Pulmonary artery endothelial cell (primary cell): ENCODE measurements around the gene MRPL21. TPM values are rescaled to one million over a fixed set of nuclear protein-coding genes. Genes with fewer than 3 reads are reported as not detected.
A peak's percentile ranks its signal among the peaks of the same experiment; 100 is the strongest.

ENCODE experiments used
- DNase-seq: peaks from one replicate; pipeline ENCODE4 v3.0.0-alpha.2; 2011; ENCODE audit warnings: low read depth, low spot score
- total RNA-seq: library from RNA; depleted of rRNA; stranded (reverse); fragments of >200 nt; gene quantifications from 2 replicates; pipeline ENCODE4 v1.2.3, GENCODE V29; 2014

MRPL21 gene
- total RNA-seq, result 58.6 and 88.8 TPM in 2 replicates

GRCh38 chr11:68903288-68904247, at the start of gene MRPL21, which contains the start of gene IGHMBP2:
Gene MRPL21 (minus strand): TSS chr11:68903832. CDS start chr11:68903810, 22 bp downstream.
Gene IGHMBP2 (plus strand): TSS chr11:68903891. CDS start chr11:68903953, 62 bp downstream.
- DNase-seq, result peak; percentile 37

- no peak for DNase-seq
Observed at GRCh38 chr11:68950762-68951161, 47.1 kb upstream of the MRPL21 start.

GRCh38 chr11:68950270-68950669, 46.6 kb upstream of the MRPL21 start:
- no peak for DNase-seq

DNA sequence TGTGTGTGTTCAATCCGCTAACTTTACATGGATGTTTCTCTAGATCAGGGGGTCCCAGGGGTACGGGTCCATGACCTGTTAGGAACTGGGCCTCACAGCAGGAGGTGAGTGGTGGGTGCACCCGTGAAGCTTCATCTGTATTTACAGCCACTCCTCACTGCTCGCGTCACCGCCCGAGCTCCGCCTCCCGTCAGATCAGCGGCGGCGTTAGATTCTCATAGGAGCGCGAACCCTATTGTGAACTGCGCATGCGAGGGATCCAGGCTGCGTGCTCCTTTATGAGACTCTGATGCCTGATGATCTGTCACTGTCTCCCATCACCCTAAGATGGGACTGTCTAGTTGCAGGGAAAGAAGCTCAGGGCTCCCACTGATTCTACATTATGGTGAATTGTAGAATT, 45.3 kb upstream of the MRPL21 start:
- no peak for DNase-seq

DNA sequence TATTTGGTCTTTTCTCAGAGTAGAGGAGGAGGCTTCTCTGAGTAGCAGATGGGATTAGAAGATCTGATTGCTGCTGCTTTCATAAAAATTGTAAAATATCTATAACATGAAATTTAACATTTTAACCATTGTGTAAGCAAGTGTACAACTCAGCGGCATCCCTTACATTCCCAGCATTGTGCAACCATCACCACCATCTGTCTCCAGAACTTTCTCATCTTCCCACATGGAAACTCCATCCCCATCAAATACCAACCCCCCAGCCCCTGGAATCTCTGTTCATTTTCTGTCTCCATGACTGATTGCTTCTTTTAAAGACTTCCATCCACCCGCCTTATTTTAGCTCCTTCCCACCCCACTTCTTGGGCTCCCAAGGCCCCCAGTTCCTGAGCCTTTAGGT, 44.9 kb upstream of the MRPL21 start:
- DNase-seq, result no peak

GRCh38 chr11:68947151-68947550, 43.5 kb upstream of the MRPL21 start:
- no peak for DNase-seq

DNA sequence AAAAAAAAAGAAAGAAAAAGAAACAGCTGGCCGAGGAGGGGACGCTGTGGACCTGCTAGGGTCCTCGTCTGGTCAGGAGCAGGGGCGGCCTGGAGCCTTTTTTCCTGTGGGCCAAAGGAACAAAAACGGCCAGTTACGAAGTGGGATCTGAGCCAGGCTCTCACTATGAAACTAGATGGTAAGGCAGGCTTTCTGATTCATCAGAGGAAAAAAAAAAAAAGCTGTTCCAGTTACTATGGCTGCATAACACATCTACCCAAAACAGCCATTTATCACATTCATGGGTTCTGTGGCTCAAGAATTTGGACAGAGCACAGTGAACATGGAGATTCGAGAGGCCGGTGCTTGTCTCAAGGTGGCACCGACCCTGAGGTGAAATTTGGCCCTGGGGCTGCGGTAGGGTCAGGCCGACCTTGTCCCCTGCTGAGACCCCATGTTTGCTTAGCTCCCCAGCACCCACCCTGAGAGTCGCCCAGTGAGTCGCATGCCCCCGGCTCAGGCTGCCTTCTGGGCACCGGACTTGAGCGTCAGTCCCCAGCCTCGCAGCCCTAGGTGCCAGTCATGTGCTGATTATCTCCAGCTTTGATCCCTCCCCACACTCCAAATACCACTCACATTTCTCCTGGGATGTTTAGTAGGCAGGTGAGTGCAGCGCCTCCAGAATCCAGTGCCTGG, 42.9 kb upstream of the MRPL21 start:
- DNase-seq, result peak; percentile 15

- DNase-seq, result no peak
Observed at GRCh38 chr11:68942751-68943271, 39.2 kb upstream of the MRPL21 start.

DNA sequence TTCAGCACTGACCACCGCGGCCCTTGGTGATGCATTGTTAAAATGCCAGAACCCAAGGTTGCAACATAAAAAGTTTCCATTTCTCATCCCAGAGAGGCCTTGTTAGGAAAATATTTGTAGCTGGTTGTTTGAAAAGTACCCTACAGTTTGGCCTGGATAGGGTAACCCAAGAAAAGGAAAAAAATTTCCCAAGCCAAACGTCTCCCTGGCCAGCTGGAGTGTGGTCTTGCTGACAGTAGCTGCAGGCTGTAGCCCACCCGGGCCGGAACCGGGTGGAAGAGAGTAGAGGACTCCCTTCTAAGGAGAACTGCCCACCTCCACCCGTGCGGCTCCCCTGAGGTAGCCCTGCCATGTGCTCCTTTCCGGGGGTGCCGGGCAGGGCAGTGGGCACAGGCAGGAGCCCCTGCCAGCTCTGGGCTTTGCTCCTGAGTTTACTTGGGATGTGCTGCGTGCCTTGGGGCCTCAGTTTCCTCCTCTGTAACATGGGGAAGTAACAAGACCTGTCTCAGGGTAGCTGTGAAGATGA, 38.5 kb upstream of the MRPL21 start:
- no peak for DNase-seq

DNA sequence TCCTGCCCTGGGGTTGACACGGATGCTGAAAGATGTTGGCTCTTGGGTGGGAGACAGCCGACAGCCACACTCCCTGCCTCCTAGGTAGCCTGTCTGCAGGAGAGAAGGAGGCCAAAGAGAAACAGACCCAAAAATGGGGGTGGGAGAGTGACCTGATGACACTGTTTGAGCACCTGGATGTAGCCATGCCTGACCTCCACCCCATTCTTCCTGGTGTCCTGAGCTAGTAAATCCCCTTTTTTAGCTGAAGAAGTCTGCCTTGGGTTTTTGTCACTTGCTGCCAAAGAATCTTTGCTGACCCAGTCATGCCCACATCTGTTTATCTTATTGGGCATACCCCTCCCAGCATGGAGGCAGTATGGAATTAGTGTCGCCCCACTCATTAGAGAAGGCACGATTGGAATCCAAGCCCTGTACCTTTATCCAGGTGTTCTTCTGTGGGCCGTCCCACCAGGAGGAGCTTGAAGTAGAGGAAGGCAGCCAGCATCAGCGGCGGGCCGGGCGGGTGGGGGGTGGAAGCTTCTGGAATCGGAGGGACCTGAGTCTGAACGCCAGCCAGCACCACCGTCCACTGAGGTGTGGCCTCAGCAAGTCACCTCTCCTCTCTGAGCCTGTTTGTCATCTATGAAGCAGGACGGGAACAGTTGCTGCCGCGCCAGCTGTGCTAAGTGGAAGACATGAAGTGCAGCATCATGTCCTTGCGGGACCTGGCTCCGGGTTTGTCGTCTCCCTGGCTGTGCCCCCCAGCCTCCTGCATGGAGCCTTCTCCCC, 37.9 kb upstream of the MRPL21 start:
- no peak for DNase-seq

DNA sequence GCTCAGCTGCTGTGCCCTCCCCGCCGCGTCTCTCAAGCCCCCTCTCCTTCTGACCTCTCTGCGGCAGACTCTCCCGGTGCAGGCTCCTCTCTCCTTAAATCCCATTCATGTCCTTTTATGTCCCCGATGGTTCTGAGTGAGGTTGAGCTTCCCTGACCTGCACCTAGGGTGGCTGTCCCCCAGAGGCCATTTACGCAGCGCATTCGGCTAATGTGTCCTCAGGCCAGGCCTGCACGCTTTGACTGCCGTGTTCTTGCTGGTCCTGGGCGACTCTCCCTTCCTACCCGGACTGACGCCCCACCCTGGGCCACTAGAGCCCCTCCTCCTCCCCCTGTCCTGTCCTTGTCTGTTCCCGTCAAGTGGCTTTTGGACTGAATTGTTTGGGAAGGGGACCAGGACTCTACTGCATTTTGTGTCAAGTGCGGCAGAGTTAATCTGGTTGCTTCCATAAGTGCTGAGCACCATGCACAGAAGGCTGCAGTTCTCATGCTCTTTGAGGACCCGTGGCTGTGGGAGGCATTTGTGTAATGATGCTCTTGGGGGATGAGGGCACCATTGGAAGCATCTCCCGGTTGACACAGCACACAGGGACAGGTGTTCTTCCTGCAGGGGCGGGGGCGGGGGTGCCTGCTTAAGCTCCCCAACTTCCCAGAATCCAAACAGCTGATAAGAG, 37.2 kb upstream of the MRPL21 start:
- DNase-seq, result no peak

- no peak for DNase-seq
Observed at GRCh38 chr11:68939583-68940555, 36.2 kb upstream of the MRPL21 start.

DNA sequence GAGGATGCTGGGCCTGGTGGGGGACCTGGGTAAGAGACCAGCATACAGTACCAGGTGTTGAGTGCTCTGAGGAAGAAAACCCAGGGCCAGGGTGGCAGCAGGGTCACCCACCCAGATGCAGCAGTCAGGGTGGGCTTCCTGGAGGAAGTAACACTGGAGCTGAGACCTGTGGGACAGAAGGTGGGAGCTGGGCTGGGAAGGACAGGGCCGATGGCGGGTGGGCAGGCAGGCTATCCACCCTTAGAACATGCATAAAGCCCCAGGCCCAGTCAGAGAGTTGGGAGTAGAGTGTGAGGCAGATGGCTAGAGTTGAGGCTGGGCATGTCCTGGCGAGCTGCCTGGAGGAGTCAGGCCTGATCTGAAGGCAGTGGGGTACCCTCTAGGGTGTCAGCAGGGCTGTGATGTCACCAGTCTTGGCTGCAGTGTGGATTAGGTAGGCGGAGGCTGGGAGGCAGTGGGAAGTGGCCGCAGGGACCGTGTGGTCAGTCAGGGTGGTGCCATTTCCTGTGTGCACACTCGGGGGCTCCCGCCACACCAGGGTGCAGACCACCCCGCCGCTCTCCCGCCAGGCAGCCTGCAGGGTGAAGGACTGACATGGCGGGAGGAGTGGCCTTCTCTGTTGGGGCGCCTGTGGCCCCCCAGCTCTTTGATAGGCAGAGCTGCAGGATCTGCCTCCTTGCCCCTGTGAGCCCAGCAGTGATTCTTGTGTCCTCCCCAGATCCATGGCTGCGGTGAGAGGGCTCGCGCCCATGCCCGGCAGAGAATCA, 35.4 kb upstream of the MRPL21 start:
- DNase-seq, result no peak

DNA sequence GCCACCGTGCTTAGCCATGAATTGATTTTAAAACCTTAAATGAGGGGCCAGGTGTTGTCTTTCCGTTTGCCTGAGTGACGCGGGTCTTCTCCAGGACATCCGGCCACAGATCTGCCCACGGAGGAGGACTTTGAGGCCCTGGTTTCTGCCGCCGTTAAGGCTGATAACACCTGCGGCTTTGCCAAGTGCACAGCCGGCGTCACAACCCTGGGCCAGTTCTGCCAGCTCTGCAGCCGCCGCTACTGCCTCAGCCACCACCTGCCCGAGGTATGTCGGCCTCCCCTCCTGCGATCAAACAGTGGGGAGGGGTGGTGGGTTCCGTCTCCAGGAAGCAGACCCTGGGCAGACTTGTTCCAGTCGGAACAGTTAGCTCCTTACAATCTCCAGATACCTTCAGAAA, 34.5 kb upstream of the MRPL21 start:
- no peak for DNase-seq

- DNase-seq, result no peak
Observed at GRCh38 chr11:68936676-68937620, 33.3 kb upstream of the MRPL21 start.

DNA sequence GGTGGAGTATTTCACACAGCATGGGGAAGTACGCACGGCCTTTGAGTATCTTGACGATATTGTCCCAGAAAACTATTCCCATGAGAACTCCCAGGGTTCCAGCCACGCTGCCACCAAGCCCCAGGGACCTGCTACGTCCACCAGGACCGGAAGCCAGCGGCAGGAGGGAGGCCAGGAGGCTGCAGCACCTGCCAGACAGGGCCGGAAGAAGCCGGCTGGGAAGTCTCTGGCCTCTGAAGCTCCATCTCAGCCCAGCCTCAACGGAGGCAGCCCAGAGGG, 32.7 kb upstream of the MRPL21 start:
- DNase-seq, result no peak

DNA sequence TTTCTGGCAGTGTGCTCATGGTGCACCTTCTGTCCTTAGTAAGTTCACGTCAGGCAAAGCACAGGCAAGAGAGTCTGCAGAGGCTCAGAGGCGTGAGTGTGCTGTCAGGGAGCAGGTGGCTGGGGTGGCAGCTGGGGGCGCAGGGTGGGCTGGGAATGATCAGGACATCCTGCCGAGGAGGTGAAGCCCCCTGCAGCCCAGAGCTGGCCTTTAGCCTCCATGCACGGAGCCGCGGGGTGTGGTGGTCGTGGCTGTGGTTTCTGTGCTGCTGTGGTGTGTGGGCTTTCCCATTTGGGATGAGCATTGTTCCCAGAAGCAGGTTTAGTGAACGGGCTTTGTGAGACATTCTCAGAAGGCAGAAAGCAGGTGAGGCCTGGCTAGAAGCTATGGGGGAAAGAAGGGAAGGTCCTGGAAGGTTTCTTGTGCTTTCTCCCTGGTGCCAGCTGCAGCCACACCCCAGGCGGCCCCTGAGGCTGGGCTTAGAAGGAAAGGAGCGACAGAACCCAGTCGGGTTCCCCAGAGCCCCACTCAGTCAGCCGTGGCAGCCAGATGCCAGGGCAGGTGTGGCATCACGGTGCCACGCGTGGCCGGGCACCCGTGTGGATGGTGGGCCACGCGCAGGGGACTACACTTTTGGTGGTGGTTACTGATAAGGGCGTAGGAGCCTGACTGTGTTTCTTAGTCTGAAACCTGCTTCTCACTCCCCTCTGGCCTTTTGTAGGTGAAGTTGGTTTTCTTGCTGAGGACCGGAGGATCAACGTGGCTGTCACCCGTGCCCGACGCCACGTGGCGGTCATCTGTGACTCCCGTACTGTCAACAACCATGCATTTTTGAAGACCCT, 32.1 kb upstream of the MRPL21 start:
- no peak for DNase-seq
